NCI-H2196 treated with DMSO at 0.1 percent for 48 hours (cell line): ENCODE results near the gene RSRP1.

Source experiments
- DNase-seq: peaks from one replicate; lab custom pipeline; 2025; ENCODE audit not compliant: unreplicated experiment; lab: John Stamatoyannopoulos, UW

The RSRP1 gene

DNA sequence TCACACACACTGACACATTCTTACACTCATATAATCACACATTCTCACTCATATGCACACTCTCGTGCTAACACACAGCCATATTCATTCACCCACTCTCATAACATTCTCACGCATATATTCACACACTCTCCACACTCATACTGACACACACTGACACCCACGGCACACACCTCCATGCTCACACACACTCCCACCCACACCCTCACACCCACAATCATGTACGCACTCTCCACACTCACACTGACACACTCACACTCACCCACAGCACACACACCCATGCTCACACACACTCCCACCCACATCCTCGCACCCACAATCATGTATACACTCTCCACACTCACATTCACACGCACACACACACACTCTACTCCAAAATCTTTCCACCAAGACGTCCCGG, 53.2 kb downstream of the RSRP1 start:
- no peak for DNase-seq

DNA sequence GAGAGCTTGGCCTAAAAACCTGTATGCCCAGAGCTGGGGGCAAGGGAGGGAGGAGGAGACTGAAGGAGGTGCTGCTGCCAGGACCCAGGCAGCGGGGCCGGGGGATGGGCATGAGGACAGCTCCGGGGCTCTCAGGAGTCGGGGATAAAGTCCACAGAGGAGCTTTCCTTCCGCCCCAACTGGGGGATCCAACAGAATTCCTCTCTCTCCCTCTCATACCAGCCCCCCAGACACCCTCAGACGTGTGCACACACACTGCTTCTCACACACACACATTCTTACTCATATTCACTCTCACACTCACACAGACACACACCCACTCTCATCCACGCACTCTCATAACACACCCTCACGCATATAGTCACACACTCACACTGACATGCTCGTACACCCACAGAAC, 54.0 kb downstream of the RSRP1 start:
- no peak for DNase-seq
